Hepatocyte (in vitro differentiated cells): ENCODE data around the gene MAPRE2.

ENCODE experiments used
- CTCF ChIP-seq: fragments of 200-600 bp; sonication (generic); IDR thresholded peaks from 2 replicates; pipeline ENCODE4 v1.5.1; 2016; ENCODE audit warnings: antibody characterized with exemption, mild to moderate bottlenecking; ENCODE audit not compliant: poor library complexity
- EZH2 ChIP-seq: fragments of 200-600 bp; sonication (generic); IDR thresholded peaks from 2 replicates; pipeline ENCODE4 v1.6.1; 2016; ENCODE audit warnings: antibody characterized with exemption, mild to moderate bottlenecking, borderline replicate concordance

DNA sequence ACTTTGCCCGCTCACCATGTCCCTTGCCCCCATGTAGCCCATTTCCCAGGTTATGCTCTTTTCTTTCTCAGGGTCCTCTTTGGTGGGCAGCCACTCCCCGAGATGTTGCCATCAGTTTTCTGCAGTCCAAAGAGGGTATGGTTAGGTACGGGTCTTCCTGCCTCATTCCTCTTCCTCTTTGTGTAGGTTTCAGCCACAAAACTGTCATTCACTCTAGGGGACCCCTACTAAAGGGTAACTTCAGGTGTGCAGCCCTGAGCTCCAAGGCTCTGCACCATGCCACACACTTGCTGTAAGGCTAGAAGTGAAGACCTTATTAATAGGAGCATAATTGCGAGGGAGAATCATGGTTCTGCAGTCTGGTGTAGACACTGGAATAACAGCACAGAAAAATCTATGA is 99.9 kb downstream of the MAPRE2 start:
- no peak for TF ChIP-seq CTCF
- no peak for TF ChIP-seq EZH2
